K562 (cell line): Measurements from ENCODE around the gene HBG1. TPM values are rescaled to one million over a fixed set of nuclear protein-coding genes. Genes with fewer than 3 reads are reported as not detected.

Source experiments
- DEAF1 ChIP-seq: fragments of 450-650 bp; formaldehyde crosslinking; IDR thresholded peaks from 2 replicates; pipeline ENCODE4 v1.4.0; 2020; ENCODE audit warnings: mild to moderate bottlenecking, moderate library complexity
- E4F1 ChIP-seq: fragments of 250-450 bp; sonication (Bioruptor Pico); IDR thresholded peaks from 2 replicates; pipeline ENCODE4 v1.5.0; 2021; ENCODE audit warnings: mild to moderate bottlenecking, borderline replicate concordance
- EHMT2 ChIP-seq: fragments of 450-650 bp; IDR thresholded peaks from 2 replicates; pipeline ENCODE4 v1.6.1; 2018; ENCODE audit warnings: antibody characterized with exemption
- FOXM1 ChIP-seq, 2 experiments: fragments of 450-650 bp in 1 of 2; sonication (generic) in 1 of 2; formaldehyde crosslinking in 1 of 2; IDR thresholded peaks; 2 replicates each; pipeline versions ENCODE4 v1.6.1 to v1.9.0; 2017 to 2022; ENCODE audit warnings: low read depth in 2 of 2, mild to moderate bottlenecking in 2 of 2, missing genetic modification reagents in 1 of 2, moderate library complexity in 1 of 2
- FOXP1 ChIP-seq: sonication (generic); formaldehyde crosslinking; IDR thresholded peaks from 2 replicates; pipeline ENCODE4 v1.8.0; 2022; ENCODE audit warnings: mild to moderate bottlenecking, missing genetic modification reagents
- HOMEZ ChIP-seq: fragments of 250-450 bp; sonication (Bioruptor Pico); IDR thresholded peaks from 2 replicates; pipeline ENCODE4 v1.4.0; 2020; ENCODE audit warnings: mild to moderate bottlenecking, moderate library complexity
- HSF4 ChIP-seq: fragments of 250-450 bp; sonication (Bioruptor Pico); IDR thresholded peaks from 2 replicates; pipeline ENCODE4 v2.1.2; 2022; ENCODE audit warnings: mild to moderate bottlenecking, moderate library complexity, borderline replicate concordance
- L3MBTL2 ChIP-seq: fragments of 450-650 bp; IDR thresholded peaks from 2 replicates; pipeline ENCODE4 v1.6.1; 2016; ENCODE audit warnings: mild to moderate bottlenecking, moderate library complexity
- LARP7 ChIP-seq: fragments of 450-650 bp; IDR thresholded peaks from 2 replicates; pipeline ENCODE4 v1.6.1; 2016
- NCOR1 ChIP-seq: fragments of 450-650 bp; IDR thresholded peaks from 2 replicates; pipeline ENCODE4 v1.6.1; 2016; ENCODE audit warnings: mild to moderate bottlenecking, moderate library complexity
- NR2C2 ChIP-seq, 2 experiments: fragments of 200-800 bp in 1 of 2; sonication (Bioruptor generic) in 1 of 2; sonication (generic) in 1 of 2; formaldehyde crosslinking in 1 of 2; IDR thresholded peaks; 2 replicates each; pipeline versions ENCODE4 v1.6.1 to v1.8.0; 2016 to 2022; ENCODE audit warnings: mild to moderate bottlenecking in 1 of 2, missing compliant biosample characterization in 1 of 2, missing genetic modification characterization in 1 of 2, missing genetic modification reagents in 1 of 2
- PCBP1 ChIP-seq: fragments of 200-400 bp; formaldehyde crosslinking; IDR thresholded peaks from 2 replicates; pipeline ENCODE4 v1.6.1; 2018; ENCODE audit warnings: mild to moderate bottlenecking, low read depth, low read length; ENCODE audit not compliant: poor library complexity, severe bottlenecking
- POLR2B ChIP-seq: fragments of 450-650 bp; IDR thresholded peaks from 2 replicates; pipeline ENCODE4 v1.6.1; 2018; ENCODE audit warnings: low read depth; ENCODE audit not compliant: partially characterized antibody
- PRPF4 ChIP-seq: fragments of 200-400 bp; formaldehyde crosslinking; IDR thresholded peaks from one replicate; pipeline ENCODE4 v1.6.1; 2017; ENCODE audit warnings: low read length, low read depth, mild to moderate bottlenecking; ENCODE audit not compliant: insufficient read depth, poor library complexity, severe bottlenecking
- RBFOX2 ChIP-seq: fragments of 200-400 bp; formaldehyde crosslinking; IDR thresholded peaks from 2 replicates; pipeline ENCODE4 v1.6.1; 2017; ENCODE audit warnings: low read depth, mild to moderate bottlenecking, low read length, moderate library complexity
- RFX1 ChIP-seq: fragments of 450-650 bp; IDR thresholded peaks from 2 replicates; pipeline ENCODE4 v1.6.1; 2016; ENCODE audit warnings: mild to moderate bottlenecking, moderate library complexity
- STAT5A ChIP-seq: IDR thresholded peaks from 2 replicates; pipeline ENCODE4 v1.6.1; 2012; ENCODE audit warnings: low read length, inconsistent platforms, borderline replicate concordance
- TCF7L2 ChIP-seq: fragments of 150-350 bp; IDR thresholded peaks from 2 replicates; pipeline ENCODE4 v1.6.1; 2016; ENCODE audit warnings: low read depth, mild to moderate bottlenecking, low read length, moderate library complexity
- USF1 ChIP-seq: sonication (generic); formaldehyde crosslinking; IDR thresholded peaks from 2 replicates; pipeline ENCODE4 v1.9.0; 2022; ENCODE audit warnings: mild to moderate bottlenecking, missing genetic modification reagents
- ZC3H11A ChIP-seq: IDR thresholded peaks from 2 replicates; pipeline ENCODE4 v1.6.1; 2012; ENCODE audit warnings: low read depth, low read length, improper control_type of control experiment
- ZNF41 ChIP-seq: fragments of 250-450 bp; sonication (Bioruptor Pico); conservative IDR thresholded peaks from 2 replicates; pipeline ENCODE4 v1.4.0; 2020; ENCODE audit warnings: mild to moderate bottlenecking
- ZNF551 ChIP-seq: fragments of 250-450 bp; sonication (Bioruptor Pico); IDR thresholded peaks from 2 replicates; pipeline ENCODE4 v1.5.0; 2021; ENCODE audit warnings: mild to moderate bottlenecking, moderate library complexity
- polyA plus RNA-seq, 8 experiments: library from polyadenylated mRNA; depleted of rRNA in 4 of 8; stranded (reverse) in 5 of 8; unstranded in 3 of 8; fragments of >200 nt; fragmentation: Nextera tagmentation in 2 of 8; fragmentation: Illumina TruSeq in 1 of 8; extraction: Ambion mirVana in 2 of 8; extraction: Trizol in 1 of 8; gene quantifications; 2 replicates each; pipeline versions ENCODE4 v1.2.1 to v1.2.3, GENCODE V29; 2011 to 2014; ENCODE audit warnings: inconsistent platforms in 1 of 8, missing spikeins in 1 of 8
- total RNA-seq, 7 experiments: library from RNA; depleted of rRNA in 6 of 7; stranded (reverse); fragments of >200 nt in 6 of 7; fragmentation: Illumina TruSeq in 2 of 7; extraction: Trizol in 2 of 7; gene quantifications; 2 replicates each; pipeline versions ENCODE4 v1.2.1 to v1.2.3, GENCODE V29; 2011 to 2021; ENCODE audit warnings: low replicate concordance in 1 of 7

Gene HBG1
- total and polyA plus RNA-seq, 9 of the 15 experiments (the other 6 are each of a cell fraction or from before 2014, with no cell fraction given): 1,066 to 16,338 (median 4,898) TPM

GRCh38 chr11:5288906-5289550 lies 39.4 kb upstream of the HBG1 start (continued):
- TF ChIP-seq DEAF1 (CRISPR knock-in tag) (no peak), ZNF41 (CRISPR knock-in tag) (no peak), ZC3H11A (no peak), LARP7 (peak; percentile 80; the same call in 1 of the 2 replicates), POLR2B (no peak), NCOR1 (no peak; the same call in 1 of the 2 replicates), PRPF4 (no peak), RBFOX2 (no peak), USF1 (CRISPR knock-in tag) (no peak), RFX1 (no peak), FOXM1 (IDR thresholded peaks at IDR 0.05; ENCODE audit: low read depth) (peak; percentile 24; the same call in 1 of the 2 replicates), FOXM1 (CRISPR knock-in tag; IDR thresholded peaks at IDR 0.05; ENCODE audit: low read depth) (no peak), NR2C2 (CRISPR knock-in tag; IDR thresholded peaks at IDR 0.05) (no peak), NR2C2 (tag; IDR thresholded peaks at IDR 0.05) (no peak; the same call in 1 of the 2 replicates), EHMT2 (0 out of 2 replicates have a peak, but pooled peaks have one; percentile 17), TCF7L2 (no peak), FOXP1 (CRISPR knock-in tag) (no peak), ZNF551 (CRISPR knock-in tag) (no peak), E4F1 (CRISPR knock-in tag) (no peak), STAT5A (no peak), L3MBTL2 (no peak), PCBP1 (no peak), HSF4 (CRISPR knock-in tag) (peak; percentile 20; the same call in 1 of the 2 replicates), HOMEZ (CRISPR knock-in tag) (no peak)
